Measurements from ENCODE around the gene RNU7-1.
A peak's percentile ranks its signal among the peaks of the same experiment; 100 is the strongest.
"Not testable (repeated sequence)": the region's sequence is repeated elsewhere in the genome, so short reads cannot be mapped to it uniquely, and the experiment has no call there.

The RNU7-1 gene

GRCh38 chr12:6943722-6944380, at the start of gene RNU7-1, which contains the start of gene C12orf57:
Gene RNU7-1 (plus strand): TSS chr12:6943816.
Gene C12orf57 (plus strand): TSS chr12:6944022. CDS start chr12:6944122, 100 bp downstream.
- peak; percentile 90 for FAIRE-seq

- FAIRE-seq, result no peak
Measured at GRCh38 chr12:6894321-6894720, 49.3 kb upstream of the RNU7-1 start.

GRCh38 chr12:6896846-6897435, 46.7 kb upstream of the RNU7-1 start:
- no peak for FAIRE-seq

GRCh38 chr12:6899427-6899826, 44.2 kb upstream of the RNU7-1 start:
- FAIRE-seq, result no peak

- FAIRE-seq, result no peak
Measured at GRCh38 chr12:6899837-6900519, 43.6 kb upstream of the RNU7-1 start.

GRCh38 chr12:6902448-6902847, 41.2 kb upstream of the RNU7-1 start:
- no peak for FAIRE-seq

- FAIRE-seq, result no peak
Measured at GRCh38 chr12:6903722-6904121, 39.9 kb upstream of the RNU7-1 start.

- peak; percentile 96 for FAIRE-seq
Measured at GRCh38 chr12:6904280-6905276, 39.0 kb upstream of the RNU7-1 start, which contains the start of gene LRRC23. Gene LRRC23 (plus strand): TSS chr12:6904822. CDS start chr12:6905634, 812 bp downstream.

- FAIRE-seq, result no peak
Measured at GRCh38 chr12:6905414-6906040, 38.1 kb upstream of the RNU7-1 start.

- not testable (repeated sequence) for FAIRE-seq
Measured at GRCh38 chr12:6908141-6908540, 35.5 kb upstream of the RNU7-1 start.

GRCh38 chr12:6909421-6910145, 34.0 kb upstream of the RNU7-1 start:
- FAIRE-seq, result no peak

- no peak for FAIRE-seq
Measured at GRCh38 chr12:6912164-6912935, 31.3 kb upstream of the RNU7-1 start.

GRCh38 chr12:6914246-6914946, 29.2 kb upstream of the RNU7-1 start, which contains the start of gene ENO2:
Gene ENO2 (plus strand): TSS chr12:6914580. CDS start chr12:6915833, 1,253 bp downstream.
- no peak for FAIRE-seq

- no peak for FAIRE-seq
Measured at GRCh38 chr12:6914947-6915788, 28.4 kb upstream of the RNU7-1 start.

GRCh38 chr12:6915789-6916285, 27.8 kb upstream of the RNU7-1 start:
- FAIRE-seq, result no peak

- no peak for FAIRE-seq
Measured at GRCh38 chr12:6916426-6917200, 27.0 kb upstream of the RNU7-1 start.

GRCh38 chr12:6917491-6918231, 26.0 kb upstream of the RNU7-1 start:
- no peak for FAIRE-seq
